COLO668 (cell line): ENCODE results near the gene TMEM175.

Experiments
- DNase-seq: peaks from one replicate; lab custom pipeline; 2025; ENCODE audit not compliant: unreplicated experiment; lab: John Stamatoyannopoulos, UW

Gene TMEM175

GRCh38 chr4:898869-899555, 33.2 kb upstream of the TMEM175 start:
- no peak for DNase-seq

- no peak for DNase-seq
Measured at GRCh38 chr4:899556-899906, 32.7 kb upstream of the TMEM175 start.

- DNase-seq: no peak
Measured at GRCh38 chr4:900073-900472, 32.2 kb upstream of the TMEM175 start.

- DNase-seq: no peak
Measured at GRCh38 chr4:900721-901120, 31.5 kb upstream of the TMEM175 start.

- no peak for DNase-seq
Measured at GRCh38 chr4:901192-901910, 30.9 kb upstream of the TMEM175 start.

- DNase-seq: no peak
Measured at GRCh38 chr4:903066-904046, 28.9 kb upstream of the TMEM175 start.

- no peak for DNase-seq
Measured at GRCh38 chr4:905485-906338, 26.5 kb upstream of the TMEM175 start.

GRCh38 chr4:906339-907102, 25.7 kb upstream of the TMEM175 start:
- no peak for DNase-seq

GRCh38 chr4:907103-907400, 25.2 kb upstream of the TMEM175 start:
- DNase-seq: no peak

GRCh38 chr4:907691-908425, 24.4 kb upstream of the TMEM175 start:
- DNase-seq: no peak

GRCh38 chr4:909131-909571, 23.1 kb upstream of the TMEM175 start:
- DNase-seq: no peak

- no peak for DNase-seq
Measured at GRCh38 chr4:909821-910220, 22.4 kb upstream of the TMEM175 start.

GRCh38 chr4:910366-911091, 21.7 kb upstream of the TMEM175 start:
- DNase-seq: no peak

GRCh38 chr4:911221-911751, 21.0 kb upstream of the TMEM175 start:
- DNase-seq: no peak

- DNase-seq: no peak
Measured at GRCh38 chr4:911871-912490, 20.3 kb upstream of the TMEM175 start.

GRCh38 chr4:912548-913279, 19.5 kb upstream of the TMEM175 start:
- no peak for DNase-seq

GRCh38 chr4:913280-913618, 19.0 kb upstream of the TMEM175 start:
- DNase-seq: no peak

GRCh38 chr4:914531-914930, 17.7 kb upstream of the TMEM175 start:
- no peak for DNase-seq
